Measurements from ENCODE around the gene GRIK4.

- TF ChIP-seq CTCF (IDR thresholded peaks at IDR 0.05) (no peak), POLR2AphosphoS5 (IDR thresholded peaks at IDR 0.05) (no peak), POLR2A (IDR thresholded peaks at IDR 0.05) (no peak)
Measured at GRCh38 chr11:120816176-120816575, 304.6 kb downstream of the GRIK4 start.
